Astrocyte of the cerebellum (primary cell): ENCODE data around the gene HECTD2.
"Not testable (repeated sequence)": the region's sequence is repeated elsewhere in the genome, so short reads cannot be mapped to it uniquely, and the experiment has no call there.

Experiments used
- DNase-seq: peaks from one replicate; pipeline ENCODE4 v3.0.0-alpha.2; 2011; ENCODE audit warnings: low read depth
- H3K4me3 ChIP-seq: 2 replicates; pipeline ENCODE4 v1.5.1; 2011; ENCODE audit warnings: mild to moderate bottlenecking, low read depth, low read length, moderate library complexity
- CTCF ChIP-seq: IDR thresholded peaks from 2 replicates; pipeline ENCODE4 v1.5.1; 2012; ENCODE audit warnings: low read length, low read depth, moderate library complexity, mild to moderate bottlenecking; ENCODE audit errors: missing control alignments
- in situ Hi-C: cut with HindIII; loops from 2 replicates; pipeline ENCODE4 v1.10.0; 2017; ENCODE audit warnings: low sequenced_read_pairs

HECTD2 gene

GRCh38 chr10:91519899-91520514 is 109.9 kb downstream of the HECTD2 start:
- no peak for TF ChIP-seq CTCF
- no peak overlapping the region for H3K4me3 ChIP-seq
- DNase-seq: no peak
- in situ Hi-C loops: no loop called here

- no peak for DNase-seq
- in situ Hi-C loops: no loop called here
- no peak for TF ChIP-seq CTCF
- no peak overlapping the region for H3K4me3 ChIP-seq
These were observed 110.5 kb downstream of the HECTD2 start for GRCh38 chr10:91520661-91521060.

- in situ Hi-C loops: no loop called here
- no peak overlapping the region for H3K4me3 ChIP-seq
- TF ChIP-seq CTCF: no peak
- DNase-seq: no peak
These were observed 111.3 kb downstream of the HECTD2 start for GRCh38 chr10:91521439-91521838.

- DNase-seq: no peak
- in situ Hi-C loops: no loop called here
- no peak for TF ChIP-seq CTCF
- no peak overlapping the region for H3K4me3 ChIP-seq
These were observed 116.0 kb downstream of the HECTD2 start for GRCh38 chr10:91525896-91526712.

GRCh38 chr10:91528080-91528479 is 117.9 kb downstream of the HECTD2 start:
- H3K4me3 ChIP-seq: no peak overlapping the region
- no peak for TF ChIP-seq CTCF
- in situ Hi-C loops: no loop called here
- DNase-seq: no peak

- H3K4me3 ChIP-seq: no peak overlapping the region
- in situ Hi-C loops: no loop called here
- no peak for DNase-seq
- TF ChIP-seq CTCF: no peak
These were observed 118.6 kb downstream of the HECTD2 start for GRCh38 chr10:91528768-91529167.

GRCh38 chr10:91534789-91535188 is 124.6 kb downstream of the HECTD2 start:
- DNase-seq, in situ Hi-C loops, H3K4me3 ChIP-seq: not testable (repeated sequence)
